Measurements from ENCODE around the gene CELA2A. TPM values are rescaled to one million over a fixed set of nuclear protein-coding genes. Genes with fewer than 3 reads are reported as not detected.

The CELA2A gene
- total and polyA plus RNA-seq, 9 of the 15 experiments (the other 6 are each of a cell fraction or from before 2014, with no cell fraction given) = 0.62 TPM; not detected in 8

DNA sequence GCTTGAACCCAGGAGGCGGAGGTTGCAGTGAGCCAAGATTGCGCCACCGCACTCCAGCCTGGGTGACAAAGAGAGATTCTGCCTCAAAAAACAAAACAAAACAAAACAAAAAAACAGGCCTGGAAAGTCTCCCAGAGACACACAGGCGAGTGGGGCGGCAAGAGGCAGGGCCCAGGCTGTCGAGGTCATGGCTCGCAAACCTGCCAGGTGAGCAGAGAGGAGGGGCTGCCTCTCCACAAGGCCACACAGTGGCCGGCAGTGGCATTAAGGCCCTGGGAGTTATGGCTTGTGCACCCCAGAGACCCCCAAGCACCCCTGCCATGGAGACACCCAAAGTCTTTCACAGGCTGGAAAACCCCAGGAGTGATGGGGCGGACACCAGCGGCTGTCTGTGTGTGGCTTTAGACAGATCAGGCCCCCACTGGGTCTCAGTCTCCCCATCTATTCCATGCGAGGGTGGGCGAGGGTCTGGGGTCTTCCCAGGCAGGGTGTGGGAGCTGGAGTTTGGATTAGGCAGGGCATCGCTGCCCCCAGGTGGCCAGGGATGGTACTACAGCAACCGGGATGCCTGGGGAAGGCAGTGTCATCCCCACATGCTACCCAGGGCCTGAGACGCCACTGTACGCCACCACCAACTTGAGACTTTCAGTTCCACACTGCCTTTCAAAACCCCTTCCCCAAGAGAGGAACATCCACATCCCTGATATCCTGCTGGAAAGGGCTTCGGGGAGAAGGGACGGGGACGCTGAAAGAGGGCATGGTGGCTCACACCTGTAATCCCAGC, 25.6 kb upstream of the CELA2A start (continued):
- TF ChIP-seq SOX6 (IDR thresholded peaks at IDR 0.05) = 0 out of 2 replicates have a peak, but pooled peaks have one; percentile 22
- TF ChIP-seq HDGF (IDR thresholded peaks at IDR 0.05) = peak; percentile 87; the same call in 1 of the 2 replicates
- TF ChIP-seq, protein P1, sequence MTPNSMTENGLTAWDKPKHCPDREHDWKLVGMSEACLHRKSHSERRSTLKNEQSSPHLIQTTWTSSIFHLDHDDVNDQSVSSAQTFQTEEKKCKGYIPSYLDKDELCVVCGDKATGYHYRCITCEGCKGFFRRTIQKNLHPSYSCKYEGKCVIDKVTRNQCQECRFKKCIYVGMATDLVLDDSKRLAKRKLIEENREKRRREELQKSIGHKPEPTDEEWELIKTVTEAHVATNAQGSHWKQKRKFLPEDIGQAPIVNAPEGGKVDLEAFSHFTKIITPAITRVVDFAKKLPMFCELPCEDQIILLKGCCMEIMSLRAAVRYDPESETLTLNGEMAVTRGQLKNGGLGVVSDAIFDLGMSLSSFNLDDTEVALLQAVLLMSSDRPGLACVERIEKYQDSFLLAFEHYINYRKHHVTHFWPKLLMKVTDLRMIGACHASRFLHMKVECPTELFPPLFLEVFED (CRISPR knock-in tag; conservative IDR thresholded peaks at IDR 0.05) = 0 out of 2 replicates have a peak, but pooled peaks have one; percentile 5
- TF ChIP-seq, protein P2, sequence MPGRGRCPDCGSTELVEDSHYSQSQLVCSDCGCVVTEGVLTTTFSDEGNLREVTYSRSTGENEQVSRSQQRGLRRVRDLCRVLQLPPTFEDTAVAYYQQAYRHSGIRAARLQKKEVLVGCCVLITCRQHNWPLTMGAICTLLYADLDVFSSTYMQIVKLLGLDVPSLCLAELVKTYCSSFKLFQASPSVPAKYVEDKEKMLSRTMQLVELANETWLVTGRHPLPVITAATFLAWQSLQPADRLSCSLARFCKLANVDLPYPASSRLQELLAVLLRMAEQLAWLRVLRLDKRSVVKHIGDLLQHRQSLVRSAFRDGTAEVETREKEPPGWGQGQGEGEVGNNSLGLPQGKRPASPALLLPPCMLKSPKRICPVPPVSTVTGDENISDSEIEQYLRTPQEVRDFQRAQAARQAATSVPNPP (IDR thresholded peaks at IDR 0.05; ENCODE audit: borderline replicate concordance, insufficient read depth, insufficient read length) = no peak
- 0 out of 2 replicates have a peak, but pooled peaks have one; percentile 37 for TF ChIP-seq POLR2A (conservative IDR thresholded peaks at IDR 0.05)
- no peak for TF ChIP-seq PHB (CRISPR knock-in tag; IDR thresholded peaks at IDR 0.05)
- no peak for TF ChIP-seq MAFG (tag; conservative IDR thresholded peaks at IDR 0.05)
- TF ChIP-seq, protein P3, sequence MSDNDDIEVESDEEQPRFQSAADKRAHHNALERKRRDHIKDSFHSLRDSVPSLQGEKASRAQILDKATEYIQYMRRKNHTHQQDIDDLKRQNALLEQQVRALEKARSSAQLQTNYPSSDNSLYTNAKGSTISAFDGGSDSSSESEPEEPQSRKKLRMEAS (CRISPR knock-in tag; IDR thresholded peaks at IDR 0.05) = peak; percentile 49; the same call in 1 of the 2 replicates
- peak in 1 of 2 experiments; percentile 48; a peak in 1 of 4 replicates for TF ChIP-seq KDM4B (IDR thresholded peaks at IDR 0.05; ENCODE audit: borderline replicate concordance in 2 of 2, low read depth in 1 of 2)
- no peak for TF ChIP-seq PHF8 (IDR thresholded peaks at IDR 0.05; ENCODE audit: borderline replicate concordance, low read length)
- TF ChIP-seq, protein P4, sequence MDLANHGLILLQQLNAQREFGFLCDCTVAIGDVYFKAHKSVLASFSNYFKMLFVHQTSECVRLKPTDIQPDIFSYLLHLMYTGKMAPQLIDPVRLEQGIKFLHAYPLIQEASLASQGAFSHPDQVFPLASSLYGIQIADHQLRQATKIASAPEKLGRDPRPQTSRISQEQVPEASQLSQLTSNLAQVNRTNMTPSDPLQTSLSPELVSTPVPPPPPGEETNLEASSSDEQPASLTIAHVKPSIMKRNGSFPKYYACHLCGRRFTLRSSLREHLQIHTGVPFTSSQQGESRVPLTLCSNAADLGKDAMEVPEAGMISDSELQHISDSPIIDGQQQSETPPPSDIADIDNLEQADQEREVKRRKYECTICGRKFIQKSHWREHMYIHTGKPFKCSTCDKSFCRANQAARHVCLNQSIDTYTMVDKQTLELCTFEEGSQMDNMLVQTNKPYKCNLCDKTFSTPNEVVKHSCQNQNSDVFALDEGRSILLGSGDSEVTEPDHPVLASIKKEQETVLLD (IDR thresholded peaks at IDR 0.05) = 0 out of 2 replicates have a peak, but pooled peaks have one; percentile 32
- peak; percentile 19 for TF ChIP-seq NEUROD1 (IDR thresholded peaks at IDR 0.05; ENCODE audit: borderline replicate concordance, low read depth, low read length, partially characterized antibody)
- TF ChIP-seq, protein P5, sequence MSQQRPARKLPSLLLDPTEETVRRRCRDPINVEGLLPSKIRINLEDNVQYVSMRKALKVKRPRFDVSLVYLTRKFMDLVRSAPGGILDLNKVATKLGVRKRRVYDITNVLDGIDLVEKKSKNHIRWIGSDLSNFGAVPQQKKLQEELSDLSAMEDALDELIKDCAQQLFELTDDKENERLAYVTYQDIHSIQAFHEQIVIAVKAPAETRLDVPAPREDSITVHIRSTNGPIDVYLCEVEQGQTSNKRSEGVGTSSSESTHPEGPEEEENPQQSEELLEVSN (IDR thresholded peaks at IDR 0.05; ENCODE audit: borderline replicate concordance in 1 of 2, extremely low read depth in 1 of 2, insufficient read depth in 1 of 2, insufficient read length in 1 of 2, low read depth in 1 of 2, low read length in 1 of 2, poor library complexity in 1 of 2, severe bottlenecking in 1 of 2) = peak in 1 of 2 experiments; percentile 26
- peak; percentile 95 to 99 for TF ChIP-seq RAD21 (CRISPR knock-in tag; conservative IDR thresholded peaks at IDR 0.05 in 1 of 2, IDR thresholded peaks at IDR 0.05 in 1 of 2)
- TF ChIP-seq, protein P6, sequence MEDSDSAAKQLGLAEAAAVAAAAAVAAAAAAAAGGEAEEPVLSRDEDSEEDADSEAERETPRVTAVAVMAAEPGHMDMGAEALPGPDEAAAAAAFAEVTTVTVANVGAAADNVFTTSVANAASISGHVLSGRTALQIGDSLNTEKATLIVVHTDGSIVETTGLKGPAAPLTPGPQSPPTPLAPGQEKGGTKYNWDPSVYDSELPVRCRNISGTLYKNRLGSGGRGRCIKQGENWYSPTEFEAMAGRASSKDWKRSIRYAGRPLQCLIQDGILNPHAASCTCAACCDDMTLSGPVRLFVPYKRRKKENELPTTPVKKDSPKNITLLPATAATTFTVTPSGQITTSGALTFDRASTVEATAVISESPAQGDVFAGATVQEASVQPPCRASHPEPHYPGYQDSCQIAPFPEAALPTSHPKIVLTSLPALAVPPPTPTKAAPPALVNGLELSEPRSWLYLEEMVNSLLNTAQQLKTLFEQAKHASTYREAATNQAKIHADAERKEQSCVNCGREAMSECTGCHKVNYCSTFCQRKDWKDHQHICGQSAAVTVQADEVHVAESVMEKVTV (CRISPR knock-in tag; IDR thresholded peaks at IDR 0.05) = peak; percentile 76

Measured in K562 (cell line).